H9 (cell line): ENCODE data around the gene CCDC174. TPM values are rescaled to one million over a fixed set of nuclear protein-coding genes. Genes with fewer than 3 reads are reported as not detected.

Experiments used
- DNase-seq: peaks from one replicate; pipeline ENCODE4 v3.0.0-alpha.2; 2017
- H2AFZ ChIP-seq: one replicate; pipeline ENCODE4 v1.6.1; 2013; ENCODE audit warnings: mild to moderate bottlenecking, low read length, control low read depth, moderate library complexity
- H2AK5ac ChIP-seq: 2 replicates; pipeline ENCODE4 v1.6.1; 2013; ENCODE audit warnings: low read length, control low read depth, mixed read lengths; ENCODE audit not compliant: insufficient read length
- H2BK120ac ChIP-seq: one replicate; pipeline ENCODE4 v1.6.1; 2013; ENCODE audit warnings: low read depth, mild to moderate bottlenecking, low read length, control low read depth, inconsistent platforms; ENCODE audit not compliant: poor library complexity, severe bottlenecking
- H2BK12ac ChIP-seq: 2 replicates; pipeline ENCODE4 v1.6.1; 2013; ENCODE audit warnings: low read length, control low read depth, mixed read lengths, low read depth; ENCODE audit not compliant: insufficient read length
- H2BK15ac ChIP-seq: 2 replicates; pipeline ENCODE4 v1.6.1; 2013; ENCODE audit warnings: low read depth, low read length, control low read depth
- H2BK20ac ChIP-seq: one replicate; pipeline ENCODE4 v1.6.1; 2013; ENCODE audit warnings: low read depth, mild to moderate bottlenecking, low read length, control low read depth, inconsistent platforms; ENCODE audit not compliant: poor library complexity, severe bottlenecking
- H2BK5ac ChIP-seq: 2 replicates; pipeline ENCODE4 v1.6.1; 2013; ENCODE audit warnings: low read length, control low read depth, mixed read lengths; ENCODE audit not compliant: insufficient read length
- H3K14ac ChIP-seq: 2 replicates; pipeline ENCODE4 v1.6.1; 2013; ENCODE audit warnings: low read length, control low read depth; ENCODE audit not compliant: insufficient read depth
- H3K18ac ChIP-seq: 2 replicates; pipeline ENCODE4 v1.6.1; 2013; ENCODE audit warnings: low read depth, mild to moderate bottlenecking, mixed read lengths, low read length, control low read depth; ENCODE audit not compliant: insufficient read length
- H3K23ac ChIP-seq: 2 replicates; pipeline ENCODE4 v1.6.1; 2013; ENCODE audit warnings: low read length, control low read depth, mixed read lengths, low read depth; ENCODE audit not compliant: insufficient read length
- H3K23me2 ChIP-seq: 2 replicates; pipeline ENCODE4 v1.6.1; 2013; ENCODE audit warnings: low read depth, mild to moderate bottlenecking, mixed read lengths, low read length, control low read depth; ENCODE audit not compliant: insufficient read length, poor library complexity, severe bottlenecking
- H3K27ac ChIP-seq: 2 replicates; pipeline ENCODE4 v1.5.1; 2013; ENCODE audit warnings: low read length, control low read depth, mixed read lengths, low read depth; ENCODE audit not compliant: insufficient read length
- H3K27me3 ChIP-seq: 2 replicates; pipeline ENCODE4 v1.6.1; 2013; ENCODE audit warnings: low read length, control low read depth, inconsistent platforms; ENCODE audit not compliant: insufficient read depth
- H3K4ac ChIP-seq: 2 replicates; pipeline ENCODE4 v1.6.1; 2013; ENCODE audit warnings: low read depth, mild to moderate bottlenecking, control low read depth, inconsistent platforms, low read length, moderate library complexity
- H3K4me1 ChIP-seq: 2 replicates; pipeline ENCODE4 v1.6.1; 2013; ENCODE audit warnings: low read length, control low read depth, inconsistent platforms; ENCODE audit not compliant: insufficient read depth
- H3K4me2 ChIP-seq: 2 replicates; pipeline ENCODE4 v1.6.1; 2013; ENCODE audit warnings: low read length, control low read depth, mixed read lengths; ENCODE audit not compliant: insufficient read length, insufficient read depth
- H3K56ac ChIP-seq: 2 replicates; pipeline ENCODE4 v1.6.1; 2013; ENCODE audit warnings: low read depth, mild to moderate bottlenecking, mixed read lengths, low read length, control low read depth; ENCODE audit not compliant: insufficient read length
- H3K79me1 ChIP-seq: 2 replicates; pipeline ENCODE4 v1.6.1; 2013; ENCODE audit warnings: low read depth, mild to moderate bottlenecking, moderate library complexity, low read length, control low read depth, inconsistent platforms; ENCODE audit not compliant: insufficient read depth, poor library complexity, severe bottlenecking
- H3K79me2 ChIP-seq: 2 replicates; pipeline ENCODE4 v1.6.1; 2013; ENCODE audit warnings: low read length, control low read depth, inconsistent platforms; ENCODE audit not compliant: insufficient read depth
- H3K9ac ChIP-seq: 2 replicates; pipeline ENCODE4 v1.6.1; 2013; ENCODE audit warnings: low read length, control low read depth, mixed read lengths; ENCODE audit not compliant: insufficient read length; ENCODE audit errors: extremely low read depth
- H3K9me3 ChIP-seq: one replicate; pipeline ENCODE4 v1.6.1; 2013; ENCODE audit warnings: low read depth, low read length, inconsistent platforms; ENCODE audit not compliant: control insufficient read depth
- H3T11ph ChIP-seq: one replicate; pipeline ENCODE4 v1.6.1; 2013; ENCODE audit warnings: mild to moderate bottlenecking, low read length, control low read depth, inconsistent platforms
- H4K20me1 ChIP-seq: one replicate; pipeline ENCODE4 v1.6.1; 2013; ENCODE audit not compliant: control insufficient read depth, insufficient read length, insufficient read depth
- H4K5ac ChIP-seq: 2 replicates; pipeline ENCODE4 v1.6.1; 2013; ENCODE audit warnings: low read depth, mild to moderate bottlenecking, mixed read lengths, low read length, control low read depth; ENCODE audit not compliant: insufficient read length
- H4K8ac ChIP-seq: replicated peaks from 2 replicates; pipeline ENCODE4 v1.6.1; 2013; ENCODE audit warnings: low read length, control low read depth, mixed read lengths, low read depth; ENCODE audit not compliant: insufficient read length
- H4K91ac ChIP-seq: 2 replicates; pipeline ENCODE4 v1.6.1; 2013; ENCODE audit warnings: low read depth, mild to moderate bottlenecking, moderate library complexity, mixed read lengths, low read length, control low read depth; ENCODE audit not compliant: insufficient read length
- H3K27ac Mint-ChIP-seq, 3 experiments: 2 replicates in 2 of 3; 3 replicates in 1 of 3; pipeline ENCODE4 v1.8.0; 2020 to 2021; ENCODE audit warnings: mixed read lengths in 3 of 3, mild to moderate bottlenecking in 1 of 3, moderate library complexity in 1 of 3
- H3K27me3 Mint-ChIP-seq: 2 replicates; pipeline ENCODE4 v1.8.0; 2021; ENCODE audit warnings: low read depth, mild to moderate bottlenecking, moderate library complexity, mixed read lengths
- H3K36me3 Mint-ChIP-seq, 3 experiments: 2 replicates in 2 of 3; 3 replicates in 1 of 3; pipeline ENCODE4 v1.8.0; 2020 to 2021; ENCODE audit warnings: low read depth in 3 of 3, mixed read lengths in 3 of 3; ENCODE audit not compliant: insufficient read depth in 1 of 3
- H3K4me1 Mint-ChIP-seq, 2 experiments: 2 replicates each; pipeline ENCODE4 v1.8.0; 2020; ENCODE audit warnings: mixed read lengths in 2 of 2
- H3K4me3 Mint-ChIP-seq, 2 experiments: 2 replicates in 1 of 2; 3 replicates in 1 of 2; pipeline ENCODE4 v1.8.0; 2020 to 2021; ENCODE audit warnings: mild to moderate bottlenecking in 2 of 2, mixed read lengths in 2 of 2, moderate library complexity in 1 of 2
- H3K9me3 Mint-ChIP-seq, 2 experiments: 2 replicates in 1 of 2; 3 replicates in 1 of 2; pipeline ENCODE4 v1.8.0; 2020; ENCODE audit warnings: mild to moderate bottlenecking in 2 of 2, mixed read lengths in 2 of 2, moderate library complexity in 1 of 2
- WGBS: extraction: QIAGEN DNeasy Blood & Tissue Kit; methylation state at CpG from one replicate; pipeline ENCODE4 v1.1.7; 2013; ENCODE audit warnings: missing lambda C conversion rate, low lambda C conversion rate, mixed read lengths; ENCODE audit not compliant: insufficient read length; ENCODE audit errors: extremely low coverage; 5-methylcytosine and 5-hydroxymethylcytosine counted together
- total RNA-seq: library from RNA; stranded (reverse); gene quantifications from 2 replicates; pipeline ENCODE4 v1.2.1, GENCODE V29; 2021
- TF ChIP-seq, protein P1 (sequence below): fragments of 200-600 bp; sonication (generic); conservative IDR thresholded peaks from 3 replicates; pipeline ENCODE4 v1.8.0; 2021; ENCODE audit warnings: antibody characterized with exemption, mild to moderate bottlenecking

The CCDC174 gene
- total RNA-seq, 1 experiment from 2014 or later = 15.2 TPM

DNA sequence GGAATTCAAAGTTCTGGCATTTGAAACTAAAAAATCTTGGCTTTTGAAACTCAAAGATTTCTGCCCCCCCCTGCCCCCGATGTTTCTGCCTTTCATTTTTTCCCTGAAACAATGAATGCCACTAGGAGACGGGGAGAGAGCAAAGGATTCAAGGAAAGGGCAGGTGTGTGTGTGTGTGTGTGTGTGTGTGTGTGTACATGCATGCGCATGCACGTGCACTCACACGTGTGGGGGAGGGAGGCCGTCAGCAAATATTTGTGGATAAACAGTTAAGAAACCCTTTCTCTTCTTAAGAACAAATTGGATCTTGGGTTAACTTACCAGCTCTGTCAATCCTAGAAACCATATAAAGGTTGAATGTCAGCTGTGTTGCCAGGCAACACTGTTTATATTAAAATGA is 29.2 kb upstream of the CCDC174 start:
- TF ChIP-seq, protein P1, sequence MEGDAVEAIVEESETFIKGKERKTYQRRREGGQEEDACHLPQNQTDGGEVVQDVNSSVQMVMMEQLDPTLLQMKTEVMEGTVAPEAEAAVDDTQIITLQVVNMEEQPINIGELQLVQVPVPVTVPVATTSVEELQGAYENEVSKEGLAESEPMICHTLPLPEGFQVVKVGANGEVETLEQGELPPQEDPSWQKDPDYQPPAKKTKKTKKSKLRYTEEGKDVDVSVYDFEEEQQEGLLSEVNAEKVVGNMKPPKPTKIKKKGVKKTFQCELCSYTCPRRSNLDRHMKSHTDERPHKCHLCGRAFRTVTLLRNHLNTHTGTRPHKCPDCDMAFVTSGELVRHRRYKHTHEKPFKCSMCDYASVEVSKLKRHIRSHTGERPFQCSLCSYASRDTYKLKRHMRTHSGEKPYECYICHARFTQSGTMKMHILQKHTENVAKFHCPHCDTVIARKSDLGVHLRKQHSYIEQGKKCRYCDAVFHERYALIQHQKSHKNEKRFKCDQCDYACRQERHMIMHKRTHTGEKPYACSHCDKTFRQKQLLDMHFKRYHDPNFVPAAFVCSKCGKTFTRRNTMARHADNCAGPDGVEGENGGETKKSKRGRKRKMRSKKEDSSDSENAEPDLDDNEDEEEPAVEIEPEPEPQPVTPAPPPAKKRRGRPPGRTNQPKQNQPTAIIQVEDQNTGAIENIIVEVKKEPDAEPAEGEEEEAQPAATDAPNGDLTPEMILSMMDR = no peak
- Histone ChIP-seq H3K56ac (no peak overlapping the region), H3T11ph (no peak overlapping the region), H4K8ac (no peak overlapping the region), H2AFZ (no peak overlapping the region), H3K23ac (no peak overlapping the region), H3K9ac (no peak overlapping the region), H3K79me1 (no peaks in the 10 kb centered on the region), H3K27ac (no peak overlapping the region), H2BK12ac (no peak overlapping the region), H3K9me3 (no peaks in the 10 kb centered on the region), H2BK5ac (no peak overlapping the region), H4K5ac (no peak overlapping the region), H4K91ac (no peak overlapping the region), H2AK5ac (no peak overlapping the region), H2BK15ac (no peak overlapping the region), H3K23me2 (no peaks in the 10 kb centered on the region), H2BK20ac (no peak overlapping the region), H3K4me1 (no peaks in the 10 kb centered on the region; the same call in 1 of the 2 replicates), H4K20me1 (no peaks in the 10 kb centered on the region), H3K18ac (no peak overlapping the region), H3K4me2 (no peak overlapping the region), H3K4ac (no peak overlapping the region), H3K79me2 (no peaks in the 10 kb centered on the region), H3K14ac (no peak overlapping the region), H3K27me3 (no peaks in the 10 kb centered on the region), H2BK120ac (no peak overlapping the region)
- Mint-ChIP-seq H3K4me3 (no peak overlapping the region), H3K27ac (no peak overlapping the region), H3K4me1 (peaks cover 26 to 40% of the 10 kb centered on the region in 2 experiments), H3K9me3 (no peaks in the 10 kb centered on the region), H3K27me3 (peaks cover 5% of the 10 kb centered on the region), H3K36me3 (no peaks in the 10 kb centered on the region; a peak in 1 of 7 replicates)
- WGBS = no CpG with 5 or more reads among the region's 6 CpGs
- DNase-seq = no peak
